HUES6 (cell line): Measurements from ENCODE around the gene TAMM41.

Experiments
- H3K27ac ChIP-seq: 2 replicates; pipeline ENCODE4 v1.7.0; 2013; ENCODE audit warnings: low read depth, mild to moderate bottlenecking, low read length, inconsistent platforms
- H3K27me3 ChIP-seq: 2 replicates; pipeline ENCODE4 v1.6.1; 2013; ENCODE audit warnings: low read length; ENCODE audit not compliant: control insufficient read depth, insufficient read depth
- H3K36me3 ChIP-seq: 2 replicates; pipeline ENCODE4 v1.6.1; 2013; ENCODE audit warnings: low read length; ENCODE audit not compliant: control insufficient read depth, insufficient read depth
- H3K4me1 ChIP-seq: 2 replicates; pipeline ENCODE4 v1.6.1; 2013; ENCODE audit warnings: low read length; ENCODE audit not compliant: control insufficient read depth, insufficient read depth
- H3K4me3 ChIP-seq: 2 replicates; pipeline ENCODE4 v1.5.1; 2013; ENCODE audit warnings: low read depth, low read length
- H3K9ac ChIP-seq: one replicate; pipeline ENCODE4 v1.6.1; 2013; ENCODE audit warnings: mild to moderate bottlenecking, low read length
- H3K9me3 ChIP-seq: 2 replicates; pipeline ENCODE4 v1.6.1; 2013; ENCODE audit warnings: low read depth, low read length; ENCODE audit not compliant: control insufficient read depth, insufficient read depth

TAMM41 gene

GRCh38 chr3:11844891-11845290 is 1.8 kb downstream of the TAMM41 start:
- no peak overlapping the region for H3K4me3 ChIP-seq
- peaks cover 8% of the 10 kb centered on the region for H3K9me3 ChIP-seq
- H3K9ac ChIP-seq = no peak overlapping the region
- peaks cover 16% of the 10 kb centered on the region for H3K27me3 ChIP-seq
- peaks cover 11% of the 10 kb centered on the region; the same call in 1 of the 2 replicates for H3K4me1 ChIP-seq
- peaks cover 46% of the 10 kb centered on the region for H3K36me3 ChIP-seq
- no peak overlapping the region for H3K27ac ChIP-seq

GRCh38 chr3:11835028-11835639 is 11.6 kb downstream of the TAMM41 start:
- peaks cover 67% of the 10 kb centered on the region for H3K36me3 ChIP-seq

GRCh38 chr3:11832981-11833905 is 13.4 kb downstream of the TAMM41 start:
- peaks cover 12% of the 10 kb centered on the region for H3K4me1 ChIP-seq
- no peak overlapping the region for H3K4me3 ChIP-seq
- no peaks in the 10 kb centered on the region for H3K9me3 ChIP-seq
- no peak overlapping the region for H3K27ac ChIP-seq
- no peak overlapping the region for H3K9ac ChIP-seq
- no peaks in the 10 kb centered on the region for H3K27me3 ChIP-seq
- H3K36me3 ChIP-seq = peaks cover 65% of the 10 kb centered on the region

More at GRCh38 chr3:11835028-11835639, 11.6 kb downstream of the TAMM41 start:
- Histone ChIP-seq H3K9ac (no peak overlapping the region), H3K4me1 (peaks cover 12% of the 10 kb centered on the region), H3K9me3 (peaks cover 4% of the 10 kb centered on the region; the same call in 1 of the 2 replicates), H3K27me3 (no peaks in the 10 kb centered on the region), H3K27ac (no peak overlapping the region), H3K4me3 (no peak overlapping the region)

DNA sequence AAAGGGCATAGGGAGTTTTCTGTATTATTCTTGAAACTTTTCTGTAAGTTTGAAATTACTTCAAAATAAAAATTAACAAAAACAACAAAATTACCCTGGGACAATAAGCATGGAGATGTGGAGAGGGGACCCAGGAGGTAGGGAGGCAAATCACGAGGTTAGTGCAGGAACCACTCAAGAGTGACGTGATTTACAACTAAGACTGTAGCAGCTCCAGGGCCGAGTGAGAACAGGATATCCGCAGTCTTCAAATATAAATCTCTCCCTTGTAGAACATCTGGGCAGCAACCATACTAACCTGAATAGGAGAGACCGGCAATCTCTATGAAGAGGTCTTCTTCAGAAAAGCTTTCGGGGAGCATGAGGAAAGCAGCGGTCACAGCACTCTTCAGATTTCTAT is 17.3 kb downstream of the TAMM41 start:
- no peak overlapping the region for H3K27ac ChIP-seq
- H3K36me3 ChIP-seq = peaks cover 78% of the 10 kb centered on the region
- H3K27me3 ChIP-seq = no peaks in the 10 kb centered on the region
- peaks cover 12% of the 10 kb centered on the region for H3K4me1 ChIP-seq
- no peak overlapping the region for H3K9ac ChIP-seq
- no peaks in the 10 kb centered on the region for H3K9me3 ChIP-seq
- no peak overlapping the region for H3K4me3 ChIP-seq

GRCh38 chr3:11826628-11827265 is 19.9 kb downstream of the TAMM41 start:
- H3K4me1 ChIP-seq = no peaks in the 10 kb centered on the region
- H3K4me3 ChIP-seq = no peak overlapping the region
- H3K9ac ChIP-seq = no peak overlapping the region
- H3K36me3 ChIP-seq = peaks cover 74% of the 10 kb centered on the region
- H3K27ac ChIP-seq = no peak overlapping the region
- no peaks in the 10 kb centered on the region for H3K9me3 ChIP-seq
- no peaks in the 10 kb centered on the region for H3K27me3 ChIP-seq

DNA sequence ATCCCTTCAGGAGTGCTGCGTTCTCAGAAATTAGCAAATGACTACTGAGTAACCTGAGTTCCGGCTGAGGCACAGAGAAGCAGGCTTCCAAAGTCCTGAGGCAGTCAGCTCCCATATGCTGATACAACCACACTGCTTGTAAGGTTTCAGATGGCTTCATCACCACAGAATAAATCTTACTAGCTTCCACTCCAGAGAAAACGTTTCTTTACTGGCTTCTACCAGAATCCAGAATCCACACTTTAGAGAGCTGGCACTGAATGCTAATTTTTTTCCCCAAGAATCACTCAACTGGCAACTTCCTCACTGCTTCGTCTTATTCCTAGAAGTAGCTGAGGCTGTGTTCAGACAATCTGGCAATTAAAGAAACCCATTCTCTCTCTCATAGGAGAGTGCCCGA is 21.4 kb downstream of the TAMM41 start:
- H3K4me3 ChIP-seq = no peak overlapping the region
- peaks cover 74% of the 10 kb centered on the region for H3K36me3 ChIP-seq
- H3K27me3 ChIP-seq = no peaks in the 10 kb centered on the region
- no peak overlapping the region for H3K9ac ChIP-seq
- H3K27ac ChIP-seq = no peak overlapping the region
- H3K9me3 ChIP-seq = no peaks in the 10 kb centered on the region
- no peaks in the 10 kb centered on the region for H3K4me1 ChIP-seq

- Histone ChIP-seq H3K4me3 (no peak overlapping the region), H3K9ac (no peak overlapping the region), H3K4me1 (no peaks in the 10 kb centered on the region), H3K27me3 (no peaks in the 10 kb centered on the region), H3K9me3 (no peaks in the 10 kb centered on the region), H3K36me3 (peaks cover 59% of the 10 kb centered on the region), H3K27ac (no peak overlapping the region)
These were observed 26.1 kb downstream of the TAMM41 start for GRCh38 chr3:11820531-11821041.

DNA sequence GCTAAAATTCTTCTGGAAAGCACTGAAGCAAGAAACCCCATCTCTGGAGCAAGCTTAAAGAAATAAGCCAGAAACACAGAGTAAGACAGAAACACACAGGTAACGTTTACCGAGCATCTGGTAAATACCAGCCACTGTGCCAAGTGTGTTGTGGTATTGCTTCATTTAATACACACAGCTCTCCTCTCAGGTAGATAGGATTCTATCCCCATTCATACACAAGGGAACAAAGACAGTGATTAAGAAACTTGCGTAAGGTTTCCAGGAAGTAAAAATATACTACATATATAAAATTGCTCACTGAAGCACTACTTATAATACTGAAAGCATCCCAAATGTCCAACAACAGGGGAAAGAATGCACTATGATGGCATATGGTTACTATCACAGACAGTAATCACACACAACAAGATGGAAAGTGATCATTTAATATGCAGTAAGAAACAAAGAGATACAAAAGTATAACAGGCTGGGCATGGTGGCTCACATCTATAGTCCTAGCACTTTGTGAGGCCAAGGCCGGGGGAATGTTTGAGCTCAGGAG is 27.5 kb downstream of the TAMM41 start:
- no peak overlapping the region for H3K4me3 ChIP-seq
- H3K9me3 ChIP-seq = no peaks in the 10 kb centered on the region
- H3K27ac ChIP-seq = no peak overlapping the region
- H3K9ac ChIP-seq = no peak overlapping the region
- peaks cover 55% of the 10 kb centered on the region for H3K36me3 ChIP-seq
- no peaks in the 10 kb centered on the region for H3K4me1 ChIP-seq
- no peaks in the 10 kb centered on the region for H3K27me3 ChIP-seq

DNA sequence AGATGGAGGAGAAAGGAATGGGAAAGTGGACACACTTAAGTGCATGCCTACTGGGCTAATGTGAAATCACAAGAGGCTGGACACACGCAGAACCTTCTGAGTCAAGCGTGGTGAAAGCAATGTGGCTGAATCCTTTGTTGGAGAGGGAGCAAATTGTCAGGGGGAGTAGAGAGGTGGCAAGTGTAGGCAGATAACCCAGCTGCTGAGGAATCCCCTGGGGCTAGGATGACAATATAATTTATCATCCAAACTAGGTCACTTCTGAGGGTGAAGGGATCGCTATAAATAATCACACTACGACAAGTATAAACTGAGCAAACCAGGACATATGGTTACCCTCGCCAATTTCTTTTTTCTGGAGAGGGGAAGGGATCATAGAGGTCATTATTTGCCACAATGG is 28.7 kb downstream of the TAMM41 start:
- H3K27ac ChIP-seq = no peak overlapping the region
- H3K4me1 ChIP-seq = no peaks in the 10 kb centered on the region
- no peaks in the 10 kb centered on the region for H3K27me3 ChIP-seq
- H3K9ac ChIP-seq = no peak overlapping the region
- no peak overlapping the region for H3K4me3 ChIP-seq
- H3K9me3 ChIP-seq = no peaks in the 10 kb centered on the region
- H3K36me3 ChIP-seq = peaks cover 55% of the 10 kb centered on the region

GRCh38 chr3:11815111-11815510 is 31.6 kb downstream of the TAMM41 start:
- H3K4me3 ChIP-seq = no peak overlapping the region
- no peak overlapping the region for H3K27ac ChIP-seq
- H3K9ac ChIP-seq = no peak overlapping the region
- H3K9me3 ChIP-seq = no peaks in the 10 kb centered on the region
- no peaks in the 10 kb centered on the region for H3K4me1 ChIP-seq
- no peaks in the 10 kb centered on the region for H3K27me3 ChIP-seq
- peaks cover 43% of the 10 kb centered on the region for H3K36me3 ChIP-seq
